Peyer's patch (tissue), 4 donors: ENCODE data around the gene CLCNKB.

Experiments
- POLR2A ChIP-seq, 2 donors: fragments of 450-650 bp; IDR thresholded peaks; one replicate each; pipeline ENCODE4 v1.5.1; 2017; ENCODE audit warnings: antibody characterized with exemption in 2 of 2, mild to moderate bottlenecking in 2 of 2, moderate library complexity in 2 of 2
- TF ChIP-seq, protein P1 (sequence below), 6 experiments: fragments of 450-650 bp in 4 of 6; fragments of 200-600 bp in 2 of 6; sonication (generic) in 1 of 6; IDR thresholded peaks; one replicate each; pipeline ENCODE4 v1.5.1; 2017 to 2019; ENCODE audit warnings: antibody characterized with exemption in 6 of 6, mild to moderate bottlenecking in 3 of 6, moderate library complexity in 1 of 6

DNA sequence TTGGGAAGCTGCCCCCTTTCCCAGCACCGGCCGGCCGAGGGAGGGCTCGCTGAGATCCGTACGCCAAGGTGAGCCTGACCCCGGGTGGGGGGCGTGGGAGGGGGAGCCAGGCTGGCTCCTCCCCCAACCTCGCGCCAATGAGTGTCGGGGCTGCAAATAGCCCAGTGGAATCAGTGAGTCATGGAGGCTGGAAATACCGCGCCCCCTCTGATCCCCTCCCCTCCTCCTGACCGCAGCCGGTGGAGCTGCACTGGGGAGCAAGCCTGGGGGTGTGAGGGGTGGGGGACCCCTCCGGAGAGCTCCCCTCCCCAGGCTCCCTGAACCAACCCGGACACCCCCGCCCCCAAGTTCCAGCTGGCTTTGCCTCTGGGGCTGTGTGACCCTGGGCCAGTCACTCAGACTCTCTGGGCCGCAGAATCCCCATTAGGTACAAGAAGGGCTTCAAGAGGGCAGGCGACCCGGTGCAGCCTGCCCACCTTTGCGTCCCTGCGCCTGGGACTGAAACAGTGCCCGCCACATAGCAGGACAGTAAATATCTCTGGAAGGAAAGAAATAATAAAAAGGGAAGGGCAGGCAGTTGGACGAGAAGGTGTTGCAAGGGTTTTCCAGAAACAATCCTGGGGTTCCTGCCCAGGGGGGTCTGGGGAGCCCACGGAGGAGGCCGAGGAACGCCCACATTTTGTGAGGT is 30.2 kb upstream of the CLCNKB start:
- TF ChIP-seq, protein P1, sequence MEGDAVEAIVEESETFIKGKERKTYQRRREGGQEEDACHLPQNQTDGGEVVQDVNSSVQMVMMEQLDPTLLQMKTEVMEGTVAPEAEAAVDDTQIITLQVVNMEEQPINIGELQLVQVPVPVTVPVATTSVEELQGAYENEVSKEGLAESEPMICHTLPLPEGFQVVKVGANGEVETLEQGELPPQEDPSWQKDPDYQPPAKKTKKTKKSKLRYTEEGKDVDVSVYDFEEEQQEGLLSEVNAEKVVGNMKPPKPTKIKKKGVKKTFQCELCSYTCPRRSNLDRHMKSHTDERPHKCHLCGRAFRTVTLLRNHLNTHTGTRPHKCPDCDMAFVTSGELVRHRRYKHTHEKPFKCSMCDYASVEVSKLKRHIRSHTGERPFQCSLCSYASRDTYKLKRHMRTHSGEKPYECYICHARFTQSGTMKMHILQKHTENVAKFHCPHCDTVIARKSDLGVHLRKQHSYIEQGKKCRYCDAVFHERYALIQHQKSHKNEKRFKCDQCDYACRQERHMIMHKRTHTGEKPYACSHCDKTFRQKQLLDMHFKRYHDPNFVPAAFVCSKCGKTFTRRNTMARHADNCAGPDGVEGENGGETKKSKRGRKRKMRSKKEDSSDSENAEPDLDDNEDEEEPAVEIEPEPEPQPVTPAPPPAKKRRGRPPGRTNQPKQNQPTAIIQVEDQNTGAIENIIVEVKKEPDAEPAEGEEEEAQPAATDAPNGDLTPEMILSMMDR (IDR thresholded peaks at IDR 0.05) = no peak
- TF ChIP-seq POLR2A (IDR thresholded peaks at IDR 0.05) = no peak
